KOPT-K1 (cell line): ENCODE results near the gene FRZB.

Experiments used
- H3K27ac ChIP-seq: fragments of 200-600 bp; sonication (generic); 2 replicates; pipeline ENCODE4 v1.5.1; 2016; ENCODE audit warnings: antibody characterized with exemption, mild to moderate bottlenecking, low read depth, low read length; ENCODE audit not compliant: poor library complexity, severe bottlenecking
- H3K36me3 ChIP-seq: fragments of 200-600 bp; sonication (generic); 2 replicates; pipeline ENCODE4 v1.5.1; 2017; ENCODE audit warnings: antibody characterized with exemption, mild to moderate bottlenecking, low read length, moderate library complexity; ENCODE audit not compliant: insufficient read depth
- H3K9me3 ChIP-seq: fragments of 200-600 bp; sonication (generic); 2 replicates; pipeline ENCODE4 v1.5.1; 2017; ENCODE audit warnings: antibody characterized with exemption, low read length, mild to moderate bottlenecking; ENCODE audit not compliant: insufficient read depth, poor library complexity, severe bottlenecking

FRZB gene

GRCh38 chr2:182867426-182868053, 1.1 kb upstream of the FRZB start:
- Histone ChIP-seq H3K27ac (no peak overlapping the region), H3K36me3 (no peaks in the 10 kb centered on the region), H3K9me3 (no peaks in the 10 kb centered on the region)

- Histone ChIP-seq H3K27ac (no peak overlapping the region), H3K36me3 (no peaks in the 10 kb centered on the region), H3K9me3 (no peaks in the 10 kb centered on the region)
Measured at GRCh38 chr2:182866095-182866460, 359 bp downstream of the FRZB start.

GRCh38 chr2:182864949-182865570, 1.4 kb downstream of the FRZB start:
- H3K9me3 ChIP-seq, result no peaks in the 10 kb centered on the region
- H3K36me3 ChIP-seq, result no peaks in the 10 kb centered on the region
- H3K27ac ChIP-seq, result no peak overlapping the region

GRCh38 chr2:182863642-182864041, 2.8 kb downstream of the FRZB start:
- Histone ChIP-seq H3K36me3 (no peaks in the 10 kb centered on the region), H3K27ac (no peak overlapping the region)

GRCh38 chr2:182862091-182862490, 4.3 kb downstream of the FRZB start:
- H3K9me3 ChIP-seq, result no peaks in the 10 kb centered on the region
- H3K36me3 ChIP-seq, result no peaks in the 10 kb centered on the region
- no peak overlapping the region for H3K27ac ChIP-seq

More at GRCh38 chr2:182863642-182864041, 2.8 kb downstream of the FRZB start:
- H3K9me3 ChIP-seq, result no peaks in the 10 kb centered on the region

- Histone ChIP-seq H3K9me3 (no peaks in the 10 kb centered on the region), H3K27ac (no peak overlapping the region), H3K36me3 (no peaks in the 10 kb centered on the region)
Measured at GRCh38 chr2:182860858-182861257, 5.6 kb downstream of the FRZB start.

GRCh38 chr2:182858671-182859070, 7.8 kb downstream of the FRZB start:
- Histone ChIP-seq H3K27ac (no peak overlapping the region), H3K9me3 (no peaks in the 10 kb centered on the region), H3K36me3 (no peaks in the 10 kb centered on the region)

- Histone ChIP-seq H3K27ac (no peak overlapping the region), H3K36me3 (no peaks in the 10 kb centered on the region)
Measured at GRCh38 chr2:182855376-182855775, 11.1 kb downstream of the FRZB start.

GRCh38 chr2:182854375-182855105, 11.9 kb downstream of the FRZB start:
- no peaks in the 10 kb centered on the region for H3K36me3 ChIP-seq
- H3K27ac ChIP-seq, result no peak overlapping the region
- no peaks in the 10 kb centered on the region for H3K9me3 ChIP-seq

More at GRCh38 chr2:182855376-182855775, 11.1 kb downstream of the FRZB start:
- no peaks in the 10 kb centered on the region for H3K9me3 ChIP-seq

- Histone ChIP-seq H3K9me3 (no peaks in the 10 kb centered on the region), H3K27ac (no peak overlapping the region), H3K36me3 (no peaks in the 10 kb centered on the region)
Measured at GRCh38 chr2:182852801-182853200, 13.6 kb downstream of the FRZB start.

- Histone ChIP-seq H3K27ac (no peak overlapping the region), H3K9me3 (no peaks in the 10 kb centered on the region)
Measured at GRCh38 chr2:182852090-182852489, 14.3 kb downstream of the FRZB start.

GRCh38 chr2:182845794-182846417, 20.5 kb downstream of the FRZB start:
- no peaks in the 10 kb centered on the region for H3K9me3 ChIP-seq
- no peak overlapping the region for H3K27ac ChIP-seq
- H3K36me3 ChIP-seq, result no peaks in the 10 kb centered on the region

More at GRCh38 chr2:182852090-182852489, 14.3 kb downstream of the FRZB start:
- H3K36me3 ChIP-seq, result no peaks in the 10 kb centered on the region

- Histone ChIP-seq H3K9me3 (no peaks in the 10 kb centered on the region), H3K36me3 (no peaks in the 10 kb centered on the region)
Measured at GRCh38 chr2:182836451-182836850, 30.0 kb downstream of the FRZB start.

GRCh38 chr2:182834293-182834692, 32.1 kb downstream of the FRZB start:
- Histone ChIP-seq H3K27ac (no peak overlapping the region), H3K9me3 (no peaks in the 10 kb centered on the region)

More at GRCh38 chr2:182836451-182836850, 30.0 kb downstream of the FRZB start:
- no peak overlapping the region for H3K27ac ChIP-seq

More at GRCh38 chr2:182834293-182834692, 32.1 kb downstream of the FRZB start:
- no peaks in the 10 kb centered on the region for H3K36me3 ChIP-seq
